Peyer's patch (tissue), 4 donors: Measurements from ENCODE around the gene EZH1. TPM values are rescaled to one million over a fixed set of nuclear protein-coding genes. Genes with fewer than 3 reads are reported as not detected.
A peak's percentile ranks its signal among the peaks of the same experiment; 100 is the strongest.
"Not testable (repeated sequence)": the region's sequence is repeated elsewhere in the genome, so short reads cannot be mapped to it uniquely, and the experiment has no call there.

Experiments
- DNase-seq, 3 donors: peaks; one replicate each; pipeline ENCODE4 v3.0.0-alpha.2; 2017 to 2019
- H3K27ac ChIP-seq, 4 donors: fragments of 200-600 bp; sonication (generic); one replicate each; pipeline ENCODE4 v1.5.1; 2016 to 2019
- H3K27me3 ChIP-seq, 2 donors: fragments of 200-600 bp; sonication (generic); one replicate each; pipeline ENCODE4 v1.5.1; 2019
- H3K36me3 ChIP-seq, 3 donors: fragments of 200-600 bp; sonication (generic); one replicate each; pipeline ENCODE4 v1.5.1; 2016 to 2019
- H3K4me1 ChIP-seq, 4 donors: fragments of 200-600 bp; sonication (generic); one replicate each; pipeline ENCODE4 v1.5.1; 2016 to 2019
- H3K4me3 ChIP-seq, 4 donors: fragments of 200-600 bp; sonication (generic); 1 replicate in 3 of 4; 2 replicates in 1 of 4; pipeline ENCODE4 v1.5.1; 2016 to 2019; ENCODE audit warnings: mild to moderate bottlenecking in 1 of 4
- H3K9me3 ChIP-seq, 4 donors: fragments of 200-600 bp; sonication (generic); one replicate each; pipeline ENCODE4 v1.5.1; 2016 to 2019; ENCODE audit warnings: mild to moderate bottlenecking in 1 of 4
- CTCF ChIP-seq, 6 experiments: fragments of 450-650 bp in 4 of 6; fragments of 200-600 bp in 2 of 6; sonication (generic) in 1 of 6; IDR thresholded peaks; one replicate each; pipeline ENCODE4 v1.5.1; 2017 to 2019; ENCODE audit warnings: antibody characterized with exemption in 6 of 6, mild to moderate bottlenecking in 3 of 6, moderate library complexity in 1 of 6
- POLR2A ChIP-seq, 2 donors: fragments of 450-650 bp; IDR thresholded peaks; one replicate each; pipeline ENCODE4 v1.5.1; 2017; ENCODE audit warnings: antibody characterized with exemption in 2 of 2, mild to moderate bottlenecking in 2 of 2, moderate library complexity in 2 of 2
- total RNA-seq, 4 donors: library from RNA; depleted of rRNA; stranded (reverse); fragments of >200 nt; gene quantifications; one replicate each; pipeline ENCODE4 v1.1.0, GENCODE V29; 2016

The EZH1 gene
- total RNA-seq, 4 donors from 2014 or later: 33.5 to 120 (median 64.4) TPM

- Histone ChIP-seq H3K27me3 (no peaks in the 10 kb centered on the region), H3K36me3 (peaks cover 0 to 34% (median 0%) of the 10 kb centered on the region in 3 donors), H3K27ac (peak overlapping the region in 1 of 4 donors; percentile 60), H3K9me3 (no peaks in the 10 kb centered on the region), H3K4me1 (peaks cover 0 to 62% (median 14%) of the 10 kb centered on the region in 4 donors), H3K4me3 (peak overlapping the region in 3 of 4 donors; percentile 14 to 50 (median 33))
- TF ChIP-seq CTCF (IDR thresholded peaks at IDR 0.05) (no peak), POLR2A (IDR thresholded peaks at IDR 0.05) (no peak)
- DNase-seq: no peak
Measured at GRCh38 chr17:42670789-42671657, 73.8 kb downstream of the EZH1 start.

GRCh38 chr17:42669977-42670788 is 74.7 kb downstream of the EZH1 start:
- Histone ChIP-seq H3K4me1 (peaks cover 0 to 53% (median 7%) of the 10 kb centered on the region in 4 donors), H3K27ac (peak overlapping the region in 1 of 4 donors; percentile 60), H3K9me3 (no peaks in the 10 kb centered on the region), H3K36me3 (peaks cover 0 to 34% (median 0%) of the 10 kb centered on the region in 3 donors), H3K27me3 (no peaks in the 10 kb centered on the region), H3K4me3 (peak overlapping the region; percentile 14 to 50 (median 32))
- peak in 1 of 3 donors; percentile 49 for DNase-seq
- TF ChIP-seq POLR2A (IDR thresholded peaks at IDR 0.05) (no peak), CTCF (IDR thresholded peaks at IDR 0.05) (no peak)

- H3K4me1 ChIP-seq: peaks cover 0 to 48% (median 6%) of the 10 kb centered on the region in 4 donors
- peak overlapping the region in 2 of 4 donors; percentile 31 to 50 for H3K4me3 ChIP-seq
- peak overlapping the region in 1 of 4 donors; percentile 60 for H3K27ac ChIP-seq
- no peak for DNase-seq
- H3K27me3 ChIP-seq: no peaks in the 10 kb centered on the region
- peaks cover 0 to 34% (median 0%) of the 10 kb centered on the region in 3 donors for H3K36me3 ChIP-seq
- no peak for TF ChIP-seq CTCF (IDR thresholded peaks at IDR 0.05)
- no peak for TF ChIP-seq POLR2A (IDR thresholded peaks at IDR 0.05)
- no peaks in the 10 kb centered on the region for H3K9me3 ChIP-seq
Measured at GRCh38 chr17:42669705-42669976, 75.2 kb downstream of the EZH1 start.

- H3K27ac ChIP-seq: peak overlapping the region in 2 of 4 donors; percentile 22 to 31
- TF ChIP-seq POLR2A (IDR thresholded peaks at IDR 0.05) (no peak), CTCF (IDR thresholded peaks at IDR 0.05) (no peak)
- peaks cover 0 to 22% (median 0%) of the 10 kb centered on the region in 3 donors for H3K36me3 ChIP-seq
- peak in 1 of 3 donors; percentile 73 for DNase-seq
- H3K9me3 ChIP-seq: no peaks in the 10 kb centered on the region
- no peak overlapping the region for H3K4me3 ChIP-seq
- H3K4me1 ChIP-seq: peaks cover 0 to 29% (median 3%) of the 10 kb centered on the region in 4 donors
- no peaks in the 10 kb centered on the region for H3K27me3 ChIP-seq
Measured at GRCh38 chr17:42667088-42667951, 77.5 kb downstream of the EZH1 start.

- not testable (repeated sequence) for DNase-seq, H3K27me3 ChIP-seq, H3K27ac ChIP-seq, H3K9me3 ChIP-seq, H3K4me3 ChIP-seq
- H3K36me3 ChIP-seq: peaks cover 0 to 10% (median 0%) of the 10 kb centered on the region in 3 donors
- H3K4me1 ChIP-seq: peaks cover 0 to 32% (median 3%) of the 10 kb centered on the region in 4 donors
Measured at GRCh38 chr17:42666126-42666525, 78.7 kb downstream of the EZH1 start.
